Muscle of leg (tissue), 11 donors: Measurements from ENCODE around the gene CYRIA. TPM values are rescaled to one million over a fixed set of nuclear protein-coding genes. Genes with fewer than 3 reads are reported as not detected.

Source experiments
- DNase-seq: peaks from one replicate; pipeline ENCODE4 v3.0.0; 2013
- H3K27ac ChIP-seq: one replicate; pipeline ENCODE4 v1.5.1; 2013; ENCODE audit warnings: mild to moderate bottlenecking, low read length, control low read depth
- H3K27me3 ChIP-seq: one replicate; pipeline ENCODE4 v1.6.1; 2013; ENCODE audit warnings: low read length; ENCODE audit not compliant: control insufficient read depth, insufficient read depth
- H3K36me3 ChIP-seq: one replicate; pipeline ENCODE4 v1.6.1; 2013; ENCODE audit warnings: low read length; ENCODE audit not compliant: control insufficient read depth, insufficient read depth
- H3K4me1 ChIP-seq: one replicate; pipeline ENCODE4 v1.6.1; 2013; ENCODE audit warnings: low read length; ENCODE audit not compliant: control insufficient read depth, insufficient read depth
- H3K4me3 ChIP-seq: one replicate; pipeline ENCODE4 v1.5.1; 2013; ENCODE audit warnings: low read length, control low read depth
- H3K9me3 ChIP-seq: replicated peaks from 2 replicates; pipeline ENCODE4 v1.6.1; 2013; ENCODE audit warnings: low read depth, low read length; ENCODE audit not compliant: control insufficient read depth
- WGBS: methylation state at CpG from one replicate; pipeline ENCODE4 v1.1.5; 2013; ENCODE audit warnings: missing lambda C conversion rate; ENCODE audit not compliant: insufficient coverage; 5-methylcytosine and 5-hydroxymethylcytosine counted together
- polyA plus RNA-seq, 8 donors: library from polyadenylated mRNA; unstranded; fragments of 120-200 nt; gene quantifications; one replicate each; pipeline versions ENCODE4 v1.2.1 to v1.2.3, GENCODE V29; 2013; ENCODE audit warnings: inconsistent platforms in 1 of 8, low replicate concordance in 1 of 8; ENCODE audit not compliant: insufficient read length in 8 of 8, insufficient read depth in 1 of 8
- total RNA-seq: library from RNA; stranded (reverse); fragments of 120-200 nt; gene quantifications from one replicate; pipeline ENCODE4 v1.2.4, GENCODE V29; 2013

The CYRIA gene
- total and polyA plus RNA-seq, 9 donors = 3.9 to 8.1 (median 5.2) TPM

- H3K27me3 ChIP-seq = no peaks in the 10 kb centered on the region
- H3K27ac ChIP-seq = no peak overlapping the region
- WGBS = 100% methylated on average over 1 of the region's 1 CpG
- peaks cover 2% of the 10 kb centered on the region for H3K4me1 ChIP-seq
- no peak for DNase-seq
- H3K9me3 ChIP-seq = no peaks in the 10 kb centered on the region
- H3K4me3 ChIP-seq = no peak overlapping the region
- H3K36me3 ChIP-seq = no peaks in the 10 kb centered on the region
These were observed 21.6 kb upstream of the CYRIA start for GRCh38 chr2:16687222-16687621.

DNA sequence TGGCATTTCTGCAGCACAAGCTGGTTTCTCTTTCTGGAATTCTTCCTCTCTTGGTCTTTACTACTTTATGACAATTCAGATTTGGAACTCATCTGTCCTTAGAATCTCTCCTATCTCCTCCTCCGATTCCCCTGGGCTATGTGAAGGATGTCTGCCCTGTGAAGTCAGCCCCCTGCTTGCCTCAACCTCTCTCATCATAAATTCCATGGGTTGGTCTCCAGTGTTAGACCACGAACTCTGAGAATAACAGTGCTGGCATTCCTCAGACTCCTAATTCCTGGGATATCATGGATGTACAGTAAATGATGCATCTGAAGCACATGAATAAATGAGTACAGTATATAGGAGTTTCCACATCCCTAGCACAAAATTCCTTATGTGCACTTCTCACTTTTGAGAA is 21.0 kb upstream of the CYRIA start:
- H3K27me3 ChIP-seq = no peaks in the 10 kb centered on the region
- H3K4me1 ChIP-seq = peaks cover 2% of the 10 kb centered on the region
- no peaks in the 10 kb centered on the region for H3K36me3 ChIP-seq
- WGBS = 80% methylated on average over 1 of the region's 2 CpGs
- no peak overlapping the region for H3K27ac ChIP-seq
- DNase-seq = no peak
- H3K4me3 ChIP-seq = no peak overlapping the region
- no peaks in the 10 kb centered on the region for H3K9me3 ChIP-seq

DNA sequence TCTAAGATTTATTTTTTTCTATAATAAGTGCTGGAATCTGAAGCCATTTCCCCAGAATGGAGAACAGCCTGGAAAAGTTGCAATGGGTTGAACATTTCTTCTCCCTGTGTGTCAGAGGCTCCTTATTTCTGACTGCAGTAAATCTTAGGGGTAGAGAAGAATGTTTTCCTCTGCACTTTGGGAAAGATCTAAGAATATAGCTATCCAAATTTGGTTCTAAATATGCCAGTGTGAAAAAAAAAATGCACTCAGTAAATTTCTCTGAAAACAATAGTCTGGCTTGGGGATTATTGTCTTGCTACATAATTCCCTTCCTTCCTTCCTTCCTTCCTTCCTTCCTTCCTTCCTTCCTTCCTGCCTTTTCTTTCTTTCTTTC is 19.7 kb upstream of the CYRIA start:
- H3K27ac ChIP-seq = no peak overlapping the region
- DNase-seq = no peak
- no peaks in the 10 kb centered on the region for H3K9me3 ChIP-seq
- H3K36me3 ChIP-seq = no peaks in the 10 kb centered on the region
- H3K4me1 ChIP-seq = peaks cover 2% of the 10 kb centered on the region
- H3K27me3 ChIP-seq = no peaks in the 10 kb centered on the region
- H3K4me3 ChIP-seq = no peak overlapping the region

DNA sequence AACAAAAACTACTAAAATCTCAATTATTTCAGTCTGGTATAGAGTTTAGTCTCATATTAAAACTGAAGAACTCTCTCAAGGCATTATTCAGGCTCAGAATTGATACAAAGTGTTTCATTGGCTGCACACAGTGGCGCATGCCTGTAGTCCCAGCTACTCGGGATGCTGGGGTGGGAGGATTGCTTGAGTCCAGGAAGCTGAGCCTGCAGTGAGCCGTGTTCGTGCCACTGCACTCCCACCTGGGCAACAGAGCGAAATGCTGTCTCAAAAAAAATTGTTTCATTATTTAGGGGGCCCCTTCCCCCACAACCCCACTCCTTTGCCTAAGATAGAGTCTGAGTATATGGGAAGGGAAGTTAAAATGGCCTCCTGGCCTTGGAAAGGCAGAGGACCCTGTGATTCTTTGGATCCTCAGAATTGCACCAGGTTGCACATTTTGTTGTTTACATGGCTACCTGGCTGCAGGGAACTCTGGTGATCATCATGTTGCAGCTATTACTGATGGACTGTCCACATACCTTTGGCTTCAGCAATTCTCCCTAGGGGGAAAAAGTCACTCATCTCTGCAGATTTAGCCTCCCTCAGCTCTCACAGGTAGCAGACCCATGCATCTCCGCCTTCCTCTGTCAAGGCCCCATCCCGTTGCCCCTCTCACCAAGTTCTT is 19.2 kb upstream of the CYRIA start:
- Histone ChIP-seq H3K27ac (no peak overlapping the region), H3K27me3 (no peaks in the 10 kb centered on the region), H3K4me3 (no peak overlapping the region), H3K4me1 (peaks cover 2% of the 10 kb centered on the region), H3K9me3 (no peaks in the 10 kb centered on the region), H3K36me3 (no peaks in the 10 kb centered on the region)
- DNase-seq = no peak
- WGBS = 81% methylated on average over 2 of the region's 7 CpGs

GRCh38 chr2:16683576-16683975 is 17.9 kb upstream of the CYRIA start:
- peaks cover 2% of the 10 kb centered on the region for H3K4me1 ChIP-seq
- H3K9me3 ChIP-seq = no peaks in the 10 kb centered on the region
- H3K27me3 ChIP-seq = no peaks in the 10 kb centered on the region
- no peaks in the 10 kb centered on the region for H3K36me3 ChIP-seq
- DNase-seq = no peak
- WGBS = 92% methylated on average over 2 of the region's 3 CpGs
- no peak overlapping the region for H3K27ac ChIP-seq
- no peak overlapping the region for H3K4me3 ChIP-seq

DNA sequence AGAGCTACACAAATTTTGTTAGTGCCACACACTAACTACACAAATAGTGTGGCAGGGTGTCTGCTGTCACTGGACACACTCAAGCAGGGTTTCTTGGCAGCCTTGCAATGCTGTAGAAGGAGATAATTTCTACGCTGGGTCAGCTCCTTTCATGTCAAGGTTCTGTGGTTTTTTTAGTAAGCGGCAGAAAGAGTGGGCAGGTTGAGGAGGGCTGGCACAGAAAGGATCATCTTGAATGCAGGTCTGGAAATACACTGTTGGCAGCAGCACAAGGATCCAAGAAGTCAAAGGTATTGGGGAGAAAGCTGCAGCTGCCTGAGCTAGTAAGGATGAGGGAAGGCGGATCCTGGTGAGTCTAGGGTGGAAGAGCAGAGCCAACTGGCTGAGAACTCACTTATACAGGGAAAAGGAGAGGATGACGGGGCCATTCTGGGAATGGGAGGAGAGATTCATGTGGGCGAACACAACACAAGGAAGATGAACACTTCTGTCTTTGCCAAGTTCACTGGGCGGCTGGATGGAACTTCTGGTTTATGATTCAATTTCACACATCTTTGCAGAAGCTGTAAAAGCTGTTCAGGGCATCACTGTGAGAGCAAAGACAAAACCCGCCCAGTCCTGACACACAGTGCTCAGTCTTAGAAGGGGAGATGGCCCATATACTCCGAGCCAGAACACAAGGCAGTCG is 16.9 kb upstream of the CYRIA start:
- 49% methylated on average over 8 of the region's 9 CpGs for WGBS
- Histone ChIP-seq H3K4me1 (peaks cover 2% of the 10 kb centered on the region), H3K27me3 (no peaks in the 10 kb centered on the region), H3K4me3 (no peak overlapping the region), H3K27ac (no peak overlapping the region), H3K36me3 (no peaks in the 10 kb centered on the region), H3K9me3 (no peaks in the 10 kb centered on the region)
- peak; percentile 93 for DNase-seq

DNA sequence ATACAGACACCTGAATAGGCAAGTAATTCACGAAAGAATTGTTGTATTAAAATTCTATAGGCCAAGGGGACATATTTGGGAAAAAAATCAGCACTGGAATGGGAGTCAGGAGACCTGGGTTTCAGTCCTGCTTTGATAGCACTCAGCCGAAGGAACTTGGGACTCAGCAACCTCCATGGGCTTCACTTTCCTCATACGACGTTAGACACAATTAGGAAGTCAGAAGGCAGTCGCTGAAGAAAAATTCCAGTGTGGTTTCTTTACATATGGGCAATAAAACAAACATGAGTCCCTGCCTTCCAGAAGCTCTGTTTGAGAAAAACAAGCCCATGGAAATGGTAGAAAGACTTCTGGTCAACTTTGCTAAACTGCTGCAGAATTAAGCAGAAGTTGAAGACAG is 15.1 kb upstream of the CYRIA start:
- no peak overlapping the region for H3K4me3 ChIP-seq
- WGBS = 20% methylated on average over 1 of the region's 5 CpGs
- DNase-seq = no peak
- H3K4me1 ChIP-seq = peaks cover 2% of the 10 kb centered on the region
- H3K27ac ChIP-seq = no peak overlapping the region
- no peaks in the 10 kb centered on the region for H3K9me3 ChIP-seq
- no peaks in the 10 kb centered on the region for H3K36me3 ChIP-seq
- no peaks in the 10 kb centered on the region for H3K27me3 ChIP-seq

- Histone ChIP-seq H3K4me1 (peaks cover 2% of the 10 kb centered on the region), H3K36me3 (no peaks in the 10 kb centered on the region), H3K27ac (no peak overlapping the region), H3K9me3 (no peaks in the 10 kb centered on the region), H3K27me3 (no peaks in the 10 kb centered on the region), H3K4me3 (no peak overlapping the region)
- DNase-seq = no peak
- no CpG with 5 or more reads among the region's 1 CpG for WGBS
These were observed 14.7 kb upstream of the CYRIA start for GRCh38 chr2:16680304-16680703.

DNA sequence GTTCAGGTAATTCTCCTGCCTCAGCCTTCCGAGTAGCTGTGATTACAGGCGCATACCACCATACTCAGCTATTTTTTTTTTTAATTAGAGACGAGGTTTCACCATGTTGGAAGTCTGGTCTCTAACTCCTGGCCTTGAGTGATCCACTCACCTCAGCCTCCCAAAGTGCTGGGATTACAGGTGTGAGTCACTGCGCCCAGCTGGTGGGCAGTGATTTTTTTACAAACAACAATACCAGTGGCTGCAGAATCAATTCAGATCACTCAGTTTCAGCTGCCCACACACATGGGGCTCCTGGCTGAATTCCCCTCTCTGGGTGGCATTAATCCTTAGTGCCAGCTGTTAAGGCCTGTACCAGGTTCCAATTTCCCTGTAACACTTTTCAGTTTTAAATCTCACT is 13.3 kb upstream of the CYRIA start:
- Histone ChIP-seq H3K9me3 (no peaks in the 10 kb centered on the region), H3K36me3 (no peaks in the 10 kb centered on the region), H3K4me1 (peaks cover 2% of the 10 kb centered on the region), H3K4me3 (no peak overlapping the region), H3K27me3 (no peaks in the 10 kb centered on the region), H3K27ac (no peak overlapping the region)
- WGBS = 82% methylated on average over 3 of the region's 4 CpGs
- DNase-seq = no peak

DNA sequence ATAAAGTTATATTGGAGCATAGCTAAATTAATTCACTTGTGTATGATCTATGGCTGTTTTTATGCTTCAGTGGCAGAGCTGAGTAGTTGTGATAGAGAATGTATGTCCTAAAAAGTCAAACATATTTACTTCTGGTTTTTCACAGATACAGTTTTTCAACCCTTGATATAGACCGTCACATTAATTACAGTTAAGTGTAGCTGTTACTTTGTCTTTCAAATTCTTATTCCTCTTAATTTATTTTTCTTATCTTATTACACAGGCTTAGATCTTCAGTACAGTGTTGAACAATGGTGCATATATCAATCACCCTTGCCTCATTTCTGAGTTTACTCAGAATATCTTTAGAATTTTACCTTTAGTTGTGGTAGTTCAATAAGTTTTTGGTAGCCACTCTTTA is 12.2 kb upstream of the CYRIA start:
- H3K27me3 ChIP-seq = no peaks in the 10 kb centered on the region
- H3K4me3 ChIP-seq = no peak overlapping the region
- no peaks in the 10 kb centered on the region for H3K36me3 ChIP-seq
- peaks cover 2% of the 10 kb centered on the region for H3K4me1 ChIP-seq
- H3K9me3 ChIP-seq = no peaks in the 10 kb centered on the region
- H3K27ac ChIP-seq = no peak overlapping the region
- WGBS = no CpG with 5 or more reads among the region's 1 CpG
- DNase-seq = no peak
